Fibroblast of pulmonary artery (primary cell): ENCODE data around the gene ZFAND3.

Experiments
- DNase-seq: peaks from one replicate; pipeline ENCODE4 v3.0.0-alpha.2; 2010; ENCODE audit warnings: low read depth
- H3K4me3 ChIP-seq: replicated peaks from 2 replicates; pipeline ENCODE4 v1.5.1; 2011; ENCODE audit warnings: low read depth, mild to moderate bottlenecking, control low read depth, low read length, moderate library complexity
- TF ChIP-seq, protein P1 (sequence below): IDR thresholded peaks from 2 replicates; pipeline ENCODE4 v1.5.1; 2011; ENCODE audit warnings: mild to moderate bottlenecking, control low read depth, low read length, inconsistent platforms; ENCODE audit errors: missing control alignments

Gene ZFAND3

GRCh38 chr6:37966801-37967200, 147.3 kb downstream of the ZFAND3 start:
- H3K4me3 ChIP-seq: no peak overlapping the region
- no peak for DNase-seq
- TF ChIP-seq, protein P1, sequence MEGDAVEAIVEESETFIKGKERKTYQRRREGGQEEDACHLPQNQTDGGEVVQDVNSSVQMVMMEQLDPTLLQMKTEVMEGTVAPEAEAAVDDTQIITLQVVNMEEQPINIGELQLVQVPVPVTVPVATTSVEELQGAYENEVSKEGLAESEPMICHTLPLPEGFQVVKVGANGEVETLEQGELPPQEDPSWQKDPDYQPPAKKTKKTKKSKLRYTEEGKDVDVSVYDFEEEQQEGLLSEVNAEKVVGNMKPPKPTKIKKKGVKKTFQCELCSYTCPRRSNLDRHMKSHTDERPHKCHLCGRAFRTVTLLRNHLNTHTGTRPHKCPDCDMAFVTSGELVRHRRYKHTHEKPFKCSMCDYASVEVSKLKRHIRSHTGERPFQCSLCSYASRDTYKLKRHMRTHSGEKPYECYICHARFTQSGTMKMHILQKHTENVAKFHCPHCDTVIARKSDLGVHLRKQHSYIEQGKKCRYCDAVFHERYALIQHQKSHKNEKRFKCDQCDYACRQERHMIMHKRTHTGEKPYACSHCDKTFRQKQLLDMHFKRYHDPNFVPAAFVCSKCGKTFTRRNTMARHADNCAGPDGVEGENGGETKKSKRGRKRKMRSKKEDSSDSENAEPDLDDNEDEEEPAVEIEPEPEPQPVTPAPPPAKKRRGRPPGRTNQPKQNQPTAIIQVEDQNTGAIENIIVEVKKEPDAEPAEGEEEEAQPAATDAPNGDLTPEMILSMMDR: no peak

DNA sequence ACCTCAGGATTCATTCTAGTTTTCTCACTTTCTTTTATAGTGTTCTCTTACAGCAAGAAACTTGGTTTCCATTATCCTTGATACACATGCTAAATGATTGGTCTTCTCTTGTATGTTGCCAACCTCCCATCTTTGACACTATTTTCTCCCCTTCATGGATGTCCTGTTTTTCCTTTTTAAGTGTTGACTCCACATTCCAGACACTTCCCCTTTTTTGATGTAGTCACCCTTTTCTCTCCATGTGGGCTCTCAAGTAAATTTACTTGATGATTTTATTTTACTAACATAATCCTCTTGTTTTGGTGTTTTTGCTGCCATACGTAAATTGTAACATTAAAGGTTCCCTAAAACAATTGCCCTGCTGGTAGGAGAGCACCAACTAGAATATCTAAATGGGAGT, 148.1 kb downstream of the ZFAND3 start:
- DNase-seq: no peak
- no peak overlapping the region for H3K4me3 ChIP-seq
- TF ChIP-seq, protein P1: no peak

- DNase-seq: no peak
- no peak overlapping the region for H3K4me3 ChIP-seq
- TF ChIP-seq, protein P1: no peak
Observed at GRCh38 chr6:37971266-37971665, 151.7 kb downstream of the ZFAND3 start.

GRCh38 chr6:37971711-37972390, 152.3 kb downstream of the ZFAND3 start:
- no peak overlapping the region for H3K4me3 ChIP-seq
- TF ChIP-seq, protein P1: no peak
- no peak for DNase-seq

GRCh38 chr6:37972994-37973757, 153.6 kb downstream of the ZFAND3 start:
- TF ChIP-seq, protein P1: no peak
- DNase-seq: no peak
- no peak overlapping the region for H3K4me3 ChIP-seq

DNA sequence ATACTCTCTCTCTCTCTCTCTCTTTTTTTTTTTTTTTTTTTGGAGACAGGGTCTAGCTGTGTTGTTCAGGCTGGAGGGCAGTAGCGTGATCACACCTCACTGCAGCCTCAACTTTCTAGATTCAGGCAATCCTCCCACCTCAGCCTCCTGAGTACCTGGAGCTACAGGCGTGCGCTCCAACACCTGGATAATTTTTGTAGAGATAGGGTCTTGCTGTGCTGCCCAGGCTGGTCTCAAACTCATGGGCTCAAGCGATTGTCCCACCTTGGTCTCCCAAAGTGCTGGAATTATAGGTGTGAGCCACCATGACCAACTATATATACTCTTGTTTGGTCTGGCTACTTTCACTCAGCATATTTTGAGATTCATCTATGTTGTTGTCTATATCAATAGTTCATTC, 154.9 kb downstream of the ZFAND3 start:
- H3K4me3 ChIP-seq: no peak overlapping the region
- no peak for DNase-seq
- TF ChIP-seq, protein P1: no peak
